NCI-H82 treated with DMSO at 0.1 percent for 48 hours (cell line): ENCODE data around the gene KDM5B.
"Not testable (repeated sequence)": the region's sequence is repeated elsewhere in the genome, so short reads cannot be mapped to it uniquely, and the experiment has no call there.

Experiments used
- DNase-seq: peaks from one replicate; lab custom pipeline; 2025; ENCODE audit not compliant: unreplicated experiment; lab: John Stamatoyannopoulos, UW

KDM5B gene

GRCh38 chr1:202714202-202714601 is 94.0 kb downstream of the KDM5B start:
- DNase-seq, result not testable (repeated sequence)

- no peak for DNase-seq
Observed at GRCh38 chr1:202713110-202713509, 95.1 kb downstream of the KDM5B start.

GRCh38 chr1:202711949-202712635 is 96.1 kb downstream of the KDM5B start:
- DNase-seq, result no peak

DNA sequence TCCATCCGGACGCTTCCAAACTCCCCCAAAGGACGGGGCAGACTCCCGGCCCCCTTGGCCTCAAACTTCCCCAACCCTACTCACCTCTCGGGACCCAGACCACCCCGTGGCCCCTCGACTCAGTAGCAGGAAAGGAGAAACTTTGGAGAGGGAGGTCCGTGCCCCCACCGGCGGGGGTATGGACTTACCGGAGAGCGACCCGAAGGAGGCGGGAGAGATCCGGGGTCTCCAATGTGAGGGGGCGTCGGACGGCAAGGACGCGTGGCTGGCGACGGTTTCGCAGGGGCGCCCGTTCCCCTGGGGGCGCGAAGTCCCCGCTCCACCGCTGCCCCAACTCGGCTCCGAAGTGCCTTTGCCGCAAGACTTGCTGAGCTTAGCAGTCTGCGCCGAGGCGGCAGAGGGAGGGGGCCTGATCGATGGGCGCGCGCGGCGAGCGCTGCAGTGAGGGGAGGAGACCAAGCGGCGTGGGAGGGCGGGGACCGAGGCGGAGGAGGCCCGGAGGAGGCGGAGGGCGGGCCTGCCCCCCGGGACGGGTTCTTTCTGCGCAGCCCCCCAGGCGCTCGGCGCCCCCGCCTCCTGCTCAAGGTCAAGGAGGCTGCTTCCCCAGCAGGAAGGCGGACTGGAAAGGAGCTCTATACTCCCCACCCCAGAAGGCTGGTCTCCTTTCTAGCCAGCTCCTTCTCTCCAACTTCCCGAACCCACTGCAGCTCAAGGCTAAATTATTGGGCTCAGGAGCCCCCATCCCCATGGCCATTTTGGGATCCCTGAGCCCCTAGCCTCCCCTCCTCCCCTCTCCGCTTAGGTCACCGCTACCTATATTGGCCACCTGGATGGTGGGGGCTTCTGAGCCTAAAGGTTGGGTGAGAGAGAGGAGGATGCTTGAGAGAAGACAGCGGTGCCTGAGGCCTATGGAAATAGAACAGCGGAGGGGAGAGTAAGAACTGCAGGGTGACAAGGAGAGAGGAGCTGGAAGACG is 97.9 kb downstream of the KDM5B start, which contains the start of gene SYT2:
SYT2 (minus strand) TSS at position 385 of the 976 bp plus-strand sequence. CDS start 104,682 bp downstream, outside the sequence.
- peak; percentile 48 for DNase-seq

GRCh38 chr1:202709276-202710041 is 98.8 kb downstream of the KDM5B start:
- no peak for DNase-seq

DNA sequence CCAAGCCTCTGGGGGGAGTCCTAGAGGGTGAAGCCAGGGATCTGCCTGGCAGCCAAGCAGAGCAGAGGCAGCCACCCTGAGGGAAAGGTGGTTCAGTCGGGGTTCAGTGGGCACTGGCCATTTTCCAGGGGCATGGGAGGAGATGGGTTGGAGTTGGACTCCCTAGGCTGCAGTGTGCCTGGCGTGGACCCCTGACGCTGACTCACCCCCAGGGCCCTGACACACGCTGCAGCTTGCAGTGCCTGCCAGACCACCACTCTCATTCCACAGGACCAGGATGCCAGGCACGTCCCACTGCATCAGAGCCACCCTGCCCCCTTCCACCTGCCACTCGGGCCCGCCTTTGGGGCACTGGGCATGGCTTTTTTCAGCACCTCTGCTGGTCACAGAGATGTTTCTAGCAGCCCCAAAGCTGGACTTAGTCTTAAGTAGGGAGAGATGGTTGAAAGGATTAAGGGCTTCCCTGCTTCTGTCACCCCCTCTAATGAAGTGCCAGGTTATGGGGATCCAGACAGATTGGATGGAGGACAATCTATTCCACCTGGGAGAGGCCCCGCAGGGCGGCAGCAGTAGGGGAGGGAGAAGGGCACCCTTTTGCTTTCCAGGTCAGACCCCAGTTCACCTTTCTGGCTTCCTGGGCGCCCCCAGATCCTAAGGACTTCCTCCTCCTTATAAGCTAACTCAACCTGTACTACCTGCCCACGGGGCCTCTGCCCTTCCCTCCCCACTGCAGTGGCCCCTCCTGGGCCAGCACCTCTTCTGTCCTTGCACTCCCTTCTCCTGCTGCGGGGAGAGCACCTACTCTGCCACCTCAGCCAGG is 99.6 kb downstream of the KDM5B start:
- DNase-seq, result no peak

DNA sequence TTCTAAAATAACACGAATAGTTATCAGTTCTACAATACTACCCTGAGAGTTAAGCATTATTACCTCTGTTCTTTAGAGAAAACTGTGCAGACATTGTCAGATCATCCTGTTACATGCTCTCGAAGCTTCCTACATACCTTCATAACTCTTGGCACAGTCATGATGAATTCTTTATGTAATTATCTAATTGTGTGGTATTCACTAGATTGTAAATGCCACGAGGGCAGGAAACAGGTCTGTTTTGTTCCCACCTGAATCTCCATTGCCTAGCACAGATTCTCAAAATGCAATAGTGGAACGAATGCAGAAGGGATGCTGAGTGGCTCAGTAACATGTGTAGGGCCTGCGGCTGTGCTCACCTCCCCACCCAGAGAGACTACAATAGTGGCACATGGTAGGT is 101.4 kb downstream of the KDM5B start:
- DNase-seq, result no peak

GRCh38 chr1:202704601-202705000 is 103.6 kb downstream of the KDM5B start:
- DNase-seq, result no peak

- DNase-seq, result no peak
Observed at GRCh38 chr1:202703191-202703590, 105.0 kb downstream of the KDM5B start.

GRCh38 chr1:202702088-202702487 is 106.1 kb downstream of the KDM5B start:
- peak; percentile 42 for DNase-seq

DNA sequence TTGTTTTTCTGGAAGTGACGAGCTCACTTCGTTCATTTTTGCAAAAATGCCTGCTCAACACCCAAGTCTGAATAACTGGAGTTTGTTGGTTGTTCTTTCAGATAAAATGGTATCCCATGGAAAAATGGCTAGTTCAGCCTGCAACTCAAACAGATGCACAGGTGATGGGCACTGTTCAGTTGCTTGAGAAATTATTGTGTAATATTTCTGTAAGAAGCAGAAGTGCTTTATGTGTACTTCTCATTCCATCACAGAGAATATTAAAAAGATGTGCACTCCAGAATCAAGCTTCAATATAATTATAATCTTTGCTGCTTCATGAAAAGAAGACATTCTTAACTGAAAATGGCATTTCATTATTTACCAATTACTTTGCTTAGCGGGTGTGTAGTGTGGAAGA is 107.0 kb downstream of the KDM5B start:
- DNase-seq, result no peak

DNA sequence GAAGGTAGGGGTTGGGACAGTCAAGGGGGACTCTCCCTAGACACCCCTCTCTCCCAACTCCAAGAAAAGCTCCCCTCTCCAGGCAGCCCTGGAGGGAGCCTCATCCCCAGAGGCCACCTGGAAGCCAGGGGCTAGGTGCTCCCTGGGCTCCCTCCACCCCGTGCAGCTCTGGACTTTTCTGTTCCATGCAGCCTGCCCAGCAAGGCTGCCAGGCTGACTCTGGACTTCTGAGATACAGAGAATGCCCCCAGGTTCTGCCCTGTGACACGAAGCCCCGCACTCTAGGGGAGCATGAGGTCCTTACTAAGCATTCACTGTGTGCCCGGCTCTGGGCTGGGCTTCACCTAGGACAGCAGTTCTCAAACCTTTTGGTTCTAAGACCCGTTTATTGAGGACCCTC is 108.2 kb downstream of the KDM5B start:
- DNase-seq, result no peak

DNA sequence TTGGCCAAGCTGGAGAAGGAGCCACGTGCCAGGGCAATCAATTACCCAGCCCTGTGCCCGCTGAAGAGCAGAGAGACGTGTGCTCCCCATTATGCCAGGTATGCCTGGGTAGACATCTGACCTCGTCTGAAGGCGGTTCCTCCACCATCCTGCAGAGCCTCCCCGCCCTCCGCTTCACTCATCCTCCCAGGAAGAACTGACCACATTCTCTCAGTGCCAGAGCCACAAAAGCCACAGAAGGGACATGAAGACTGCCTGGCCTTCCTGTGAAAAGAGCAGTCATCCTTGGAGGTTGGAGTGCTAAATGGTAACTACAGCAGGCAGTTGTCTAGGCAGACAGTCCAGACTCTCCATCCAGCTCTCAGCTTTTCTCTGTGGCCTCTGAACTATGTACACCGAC is 109.9 kb downstream of the KDM5B start:
- DNase-seq, result no peak

DNA sequence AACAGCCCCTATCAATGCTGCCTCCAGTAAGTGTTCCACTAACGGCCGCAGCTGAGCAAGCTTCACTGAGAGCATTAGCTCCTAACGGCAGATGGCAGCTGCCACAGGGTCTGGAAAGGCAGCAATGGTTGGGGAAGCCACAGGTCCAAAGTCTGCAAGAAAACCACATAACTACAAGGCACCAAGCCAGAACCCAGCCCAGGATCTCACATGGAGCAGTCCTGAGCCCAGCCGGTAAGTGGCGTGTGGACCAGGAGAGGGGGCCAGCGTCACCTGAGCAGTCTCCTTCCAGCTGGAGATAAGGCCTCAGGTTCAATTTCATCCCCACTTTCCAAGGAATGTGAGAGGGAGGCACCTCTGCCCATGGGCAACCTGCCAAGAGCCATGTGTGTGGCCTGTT is 111.2 kb downstream of the KDM5B start:
- no peak for DNase-seq

- DNase-seq, result no peak
Observed at GRCh38 chr1:202694314-202694713, 113.9 kb downstream of the KDM5B start.

DNA sequence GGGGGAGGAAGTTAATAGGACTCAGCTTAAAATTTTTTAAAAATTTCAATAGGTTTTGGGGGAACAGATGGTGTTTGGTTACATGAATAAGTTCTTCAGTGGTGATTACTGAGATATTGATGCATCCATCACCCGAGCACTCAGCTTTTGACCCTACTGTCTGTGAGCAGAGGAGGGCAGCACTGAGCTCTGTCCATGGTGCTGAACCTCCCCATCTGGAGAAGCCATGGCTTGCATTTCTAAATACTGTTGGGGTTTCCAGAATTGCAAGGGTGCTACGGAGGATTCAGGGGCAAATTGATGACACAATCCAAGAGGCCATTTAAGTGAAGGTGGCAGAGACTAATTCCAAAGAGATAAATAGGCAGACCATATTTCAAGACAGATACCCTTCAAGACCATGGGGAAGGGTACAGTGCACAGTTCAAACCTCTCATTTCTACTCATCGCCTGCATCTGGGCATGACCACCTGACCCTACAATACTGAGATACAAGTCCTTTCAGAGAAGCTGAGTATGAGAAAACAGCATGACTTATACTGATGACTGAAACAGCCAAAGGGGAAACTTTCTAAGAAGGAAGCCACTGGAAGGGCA is 115.2 kb downstream of the KDM5B start:
- DNase-seq, result no peak

- DNase-seq, result no peak
Observed at GRCh38 chr1:202691816-202692215, 116.4 kb downstream of the KDM5B start.

DNA sequence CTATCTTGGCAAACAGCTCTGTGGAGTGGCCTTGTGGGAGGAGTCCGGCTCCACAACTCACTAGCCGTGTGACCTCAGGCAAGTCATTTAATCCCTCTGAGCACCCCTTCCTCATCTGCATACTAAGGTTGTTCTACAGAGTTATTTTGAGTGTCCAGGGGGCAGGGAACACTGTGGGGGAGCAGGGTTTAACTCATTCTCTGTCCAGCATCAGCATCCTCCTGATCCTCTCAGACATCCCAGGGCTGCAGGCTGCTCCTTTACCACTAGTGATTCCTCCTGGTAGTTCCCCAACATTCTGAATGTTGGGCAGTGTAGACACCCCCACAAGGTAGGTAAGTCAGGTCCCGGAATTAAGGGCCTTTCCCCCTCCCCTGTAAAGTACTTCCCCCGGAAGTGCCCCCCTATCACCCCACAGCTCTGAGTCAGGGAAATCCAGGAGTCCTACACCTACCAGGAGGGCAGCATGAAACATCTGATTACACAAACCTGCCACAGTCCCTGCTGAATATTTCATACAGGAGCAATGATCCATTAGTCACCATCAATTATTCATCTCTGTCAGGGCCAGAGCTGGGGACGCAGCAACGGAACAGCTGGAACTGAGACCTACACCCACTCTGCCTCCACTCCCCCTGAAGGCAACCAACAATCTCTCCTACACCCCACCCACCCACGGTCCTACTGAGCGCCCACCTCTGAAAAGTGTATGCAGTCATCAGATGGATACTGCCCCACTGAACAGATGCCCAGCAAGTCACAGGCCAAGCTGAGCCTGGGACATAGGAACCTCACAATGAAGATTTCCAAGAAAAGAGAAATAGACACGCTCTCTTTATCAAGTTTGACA is 118.5 kb downstream of the KDM5B start:
- no peak for DNase-seq

GRCh38 chr1:202689082-202689481 is 119.1 kb downstream of the KDM5B start:
- no peak for DNase-seq
